ENCODE data around the gene EXOC2. TPM values are rescaled to one million over a fixed set of nuclear protein-coding genes. Genes with fewer than 3 reads are reported as not detected.

EXOC2 gene
- total and polyA plus RNA-seq, 2 donors (not counting 1 experiment from before 2014, with no cell fraction given) = 12.2 to 45.0 TPM

- intact Hi-C loops (cut with micrococcal nuclease) = loop anchor here (5.0 kb wide), 3 partner anchors 78 to 258 kb away; partner anchors contain the start of gene IRF4
- Histone ChIP-seq H4K20me1 (ENCODE audit: control insufficient read depth, insufficient read depth, low read length, poor library complexity, severe bottlenecking) (no peaks in the 10 kb centered on the region), H3K4me2 (replicated peaks; ENCODE audit: low read depth, low read length, poor library complexity, severe bottlenecking) (no peak overlapping the region), H3K79me2 (ENCODE audit: control insufficient read depth, insufficient read depth, low read length) (no peaks in the 10 kb centered on the region), H3K9me3 (ENCODE audit: control extremely low read depth in 1 of 3, control insufficient read depth in 2 of 3, insufficient read depth in 1 of 3, low read length in 2 of 3) (no peaks in the 10 kb centered on the region), H3K27ac (ENCODE audit: low read length in 2 of 2) (no peak overlapping the region), H3K27me3 (replicated peaks in 1 of 4; ENCODE audit: control extremely low read depth in 1 of 4, control insufficient read depth in 3 of 4, insufficient read depth in 4 of 4, low read length in 3 of 4) (no peaks in the 10 kb centered on the region), H3K36me3 (replicated peaks in 1 of 2; ENCODE audit: control extremely low read depth in 1 of 2, control insufficient read depth in 1 of 2, extremely low read depth in 1 of 2, insufficient read depth in 2 of 2, low read length in 1 of 2) (peaks cover 2 to 16% of the 10 kb centered on the region in 2 experiments), H3K4me1 (ENCODE audit: control insufficient read depth in 2 of 2, insufficient read depth in 2 of 2, low read length in 2 of 2) (peaks cover 34 to 46% of the 10 kb centered on the region in 2 donors), H3K4me3 (ENCODE audit: control extremely low read depth in 1 of 5, extremely low read depth in 1 of 5, insufficient read depth in 1 of 5, low read depth in 2 of 5, low read length in 4 of 5) (no peak overlapping the region), H3K9ac (ENCODE audit: low read length) (no peak overlapping the region), H2AFZ (ENCODE audit: insufficient read depth, low read depth, low read length, poor library complexity, severe bottlenecking) (no peak overlapping the region)
- Mint-ChIP-seq H3K4me1 (peaks cover 55% of the 10 kb centered on the region), H3K27ac (no peak overlapping the region), H3K9me3 (ENCODE audit: insufficient read depth) (no peaks in the 10 kb centered on the region), H3K27me3 (no peaks in the 10 kb centered on the region), H3K4me3 (no peak overlapping the region)
- POLR2A ChIA-PET = no interaction called here
- ATAC-seq (ENCODE audit: low read depth) = no peak
- no peak for DNase-seq
- CTCF ChIA-PET = interaction anchor here (1.8 kb wide), 1 partner anchor 11 kb away, joined by 8 read pairs; no protein-coding TSS in a partner anchor
- 65% methylated on average over 7 of the region's 15 CpGs for WGBS (ENCODE audit: insufficient coverage)
- no peak for TF ChIP-seq EZH2 (IDR thresholded peaks at IDR 0.05; ENCODE audit: borderline replicate concordance, insufficient read depth, low read depth, low read length, poor library complexity, severe bottlenecking)
- no peak for TF ChIP-seq CTCF (IDR thresholded peaks at IDR 0.05)
Measured at GRCh38 chr6:485655-486170, 207.2 kb downstream of the EXOC2 start.

GRCh38 chr6:484746-485145 is 208.2 kb downstream of the EXOC2 start:
- ATAC-seq (ENCODE audit: low read depth) = no peak

More at GRCh38 chr6:484746-485145, 208.2 kb downstream of the EXOC2 start:
- WGBS (ENCODE audit: insufficient coverage) = 93% methylated on average over 6 of the region's 6 CpGs
- Histone ChIP-seq H3K4me2 (replicated peaks; ENCODE audit: low read depth, low read length, poor library complexity, severe bottlenecking) (no peak overlapping the region), H3K9ac (ENCODE audit: low read length) (no peak overlapping the region), H3K36me3 (replicated peaks in 1 of 2; ENCODE audit: control extremely low read depth in 1 of 2, control insufficient read depth in 1 of 2, extremely low read depth in 1 of 2, insufficient read depth in 2 of 2, low read length in 1 of 2) (peaks cover 2 to 16% of the 10 kb centered on the region in 2 experiments), H3K27me3 (replicated peaks in 1 of 4; ENCODE audit: control extremely low read depth in 1 of 4, control insufficient read depth in 3 of 4, insufficient read depth in 4 of 4, low read length in 3 of 4) (no peaks in the 10 kb centered on the region), H3K27ac (ENCODE audit: low read length in 2 of 2) (no peak overlapping the region), H4K20me1 (ENCODE audit: control insufficient read depth, insufficient read depth, low read length, poor library complexity, severe bottlenecking) (no peaks in the 10 kb centered on the region), H3K9me3 (ENCODE audit: control extremely low read depth in 1 of 3, control insufficient read depth in 2 of 3, insufficient read depth in 1 of 3, low read length in 2 of 3) (no peaks in the 10 kb centered on the region), H3K79me2 (ENCODE audit: control insufficient read depth, insufficient read depth, low read length) (no peaks in the 10 kb centered on the region), H3K4me3 (ENCODE audit: control extremely low read depth in 1 of 5, extremely low read depth in 1 of 5, insufficient read depth in 1 of 5, low read depth in 2 of 5, low read length in 4 of 5) (no peak overlapping the region), H2AFZ (ENCODE audit: insufficient read depth, low read depth, low read length, poor library complexity, severe bottlenecking) (no peak overlapping the region), H3K4me1 (ENCODE audit: control insufficient read depth in 2 of 2, insufficient read depth in 2 of 2, low read length in 2 of 2) (peaks cover 24 to 37% of the 10 kb centered on the region in 2 donors)
- no peak overlapping the region for H3K4me3 Mint-ChIP-seq
- ChIA-PET POLR2A (no interaction called here), CTCF (interaction anchor here (1.8 kb wide), 1 partner anchor 10 kb away, joined by 8 read pairs; no protein-coding TSS in a partner anchor)
- no peaks in the 10 kb centered on the region for H3K9me3 Mint-ChIP-seq (ENCODE audit: insufficient read depth)
- no peaks in the 10 kb centered on the region for H3K27me3 Mint-ChIP-seq
- no peak overlapping the region for H3K27ac Mint-ChIP-seq
- peaks cover 46% of the 10 kb centered on the region for H3K4me1 Mint-ChIP-seq
- TF ChIP-seq EZH2 (IDR thresholded peaks at IDR 0.05; ENCODE audit: borderline replicate concordance, insufficient read depth, low read depth, low read length, poor library complexity, severe bottlenecking) = no peak
- TF ChIP-seq CTCF (IDR thresholded peaks at IDR 0.05) = no peak
- DNase-seq = no peak
- intact Hi-C loops (cut with micrococcal nuclease) = loop anchor here (5.0 kb wide), 3 partner anchors 77 to 257 kb away; partner anchors contain the start of gene IRF4

Data from B cell (primary cell).